Adipose tissue (tissue), 3 donors: Measurements from ENCODE around the gene SIRPA. TPM values are rescaled to one million over a fixed set of nuclear protein-coding genes. Genes with fewer than 3 reads are reported as not detected.
"Not testable (repeated sequence)": the region's sequence is repeated elsewhere in the genome, so short reads cannot be mapped to it uniquely, and the experiment has no call there.

Experiments used
- H3K27ac ChIP-seq: one replicate; pipeline ENCODE4 v1.5.1; 2013; ENCODE audit warnings: low read depth, low read length
- WGBS, 3 donors: extraction: QIAGEN DNeasy Blood & Tissue Kit; methylation state at CpG; one replicate each; pipeline ENCODE4 v1.1.7; 2013; 5-methylcytosine and 5-hydroxymethylcytosine counted together
- polyA plus RNA-seq, 3 donors: library from polyadenylated mRNA; stranded (reverse); fragments of 200-250 nt; gene quantifications; one replicate each; pipeline ENCODE4 v1.2.3, GENCODE V29; 2013
- donor health status: healthy with polysubstance abuse.
- donor health status: Bipolar disorder and iron deficiency.
- donor health status: healthy.

The SIRPA gene
- polyA plus RNA-seq, 3 donors: 7.9 to 36.2 (median 25.4) TPM

DNA sequence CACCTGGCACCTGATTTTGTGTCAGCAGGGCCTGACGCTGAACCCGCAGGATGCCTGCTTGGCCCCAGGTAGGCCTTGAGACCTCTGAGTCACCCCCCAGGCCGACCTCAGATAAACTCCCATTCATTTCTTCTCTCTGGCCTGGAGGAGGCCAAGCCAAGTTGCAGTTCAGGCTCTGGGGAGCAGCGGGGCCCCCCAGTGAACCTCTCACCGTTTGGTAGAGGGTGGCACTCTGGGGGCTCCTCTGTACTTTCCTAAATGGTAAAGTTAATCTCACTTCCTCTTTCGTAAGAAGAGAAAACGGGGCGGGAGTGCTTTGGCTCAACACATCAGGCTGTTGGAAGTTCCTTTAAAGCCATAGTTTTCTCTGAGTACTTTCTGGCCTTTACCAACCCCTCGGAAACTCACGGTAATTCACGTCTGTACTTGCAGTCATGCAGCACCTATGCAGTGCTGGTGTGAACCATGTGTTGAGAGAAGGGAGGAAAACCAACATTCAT is 2.8 kb downstream of the SIRPA start:
- 24 to 63% (median 36%) methylated on average over 11 of the region's 11 CpGs for WGBS, 3 donors
- no peak overlapping the region for H3K27ac ChIP-seq

GRCh38 chr20:1898482-1899240 is 3.5 kb downstream of the SIRPA start:
- H3K27ac ChIP-seq: no peak overlapping the region
- WGBS, 3 donors: 74 to 87% (median 75%) methylated on average over 15 of the region's 15 CpGs

DNA sequence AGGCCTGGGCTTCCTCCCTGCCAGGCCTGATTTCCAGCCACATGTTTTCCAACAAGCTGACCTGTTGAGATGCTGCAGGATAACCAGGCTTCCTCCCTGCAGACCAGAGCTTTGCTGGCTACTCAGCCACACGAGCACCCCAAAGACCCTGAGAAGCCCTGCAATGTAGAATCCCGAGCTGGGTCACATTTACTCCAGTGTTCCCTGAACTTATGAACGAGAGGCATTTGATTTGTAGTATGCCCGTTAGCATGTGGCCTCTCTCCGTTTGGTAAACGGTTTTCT is 4.0 kb downstream of the SIRPA start:
- H3K27ac ChIP-seq: no peak overlapping the region
- 72 to 83% (median 81%) methylated on average over 6 of the region's 6 CpGs for WGBS, 3 donors

DNA sequence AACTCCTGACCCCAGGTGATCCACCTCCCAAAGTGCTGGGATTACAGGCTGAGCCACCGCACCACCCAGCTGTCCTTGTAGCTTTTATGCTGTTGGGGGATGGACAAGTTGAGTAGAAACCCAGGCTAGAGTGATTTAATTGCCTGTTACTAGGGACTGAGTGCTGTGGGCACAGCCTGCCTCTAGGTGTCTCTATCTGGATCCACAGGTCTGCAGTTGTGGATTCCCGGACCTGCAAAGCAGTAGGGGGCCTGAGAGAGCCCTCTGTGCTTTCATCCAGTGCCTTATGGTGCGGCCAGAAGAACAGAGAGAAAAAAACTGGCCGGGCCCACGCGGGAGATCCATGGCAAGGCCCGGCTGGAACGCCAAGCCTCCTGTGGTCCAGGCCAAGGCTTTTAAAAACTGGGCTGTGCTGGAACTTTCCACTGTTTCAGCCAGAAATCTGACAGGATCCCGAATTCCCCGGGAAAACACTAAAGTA is 5.2 kb downstream of the SIRPA start:
- 11 to 48% (median 36%) methylated on average over 10 of the region's 10 CpGs for WGBS, 3 donors
- no peak overlapping the region for H3K27ac ChIP-seq

- 87 to 90% (median 89%) methylated on average over 18 of the region's 18 CpGs for WGBS, 3 donors
- H3K27ac ChIP-seq: no peak overlapping the region
These were observed 6.5 kb downstream of the SIRPA start for GRCh38 chr20:1901704-1902103.

- H3K27ac ChIP-seq: no peak overlapping the region
- WGBS, 3 donors: 90 to 98% (median 94%) methylated on average over 4 of the region's 4 CpGs
These were observed 7.0 kb downstream of the SIRPA start for GRCh38 chr20:1902188-1902587.

- WGBS, 3 donors: 60 to 76% (median 69%) methylated on average over 9 of the region's 9 CpGs
- H3K27ac ChIP-seq: no peak overlapping the region
These were observed 8.9 kb downstream of the SIRPA start for GRCh38 chr20:1904135-1904534.

DNA sequence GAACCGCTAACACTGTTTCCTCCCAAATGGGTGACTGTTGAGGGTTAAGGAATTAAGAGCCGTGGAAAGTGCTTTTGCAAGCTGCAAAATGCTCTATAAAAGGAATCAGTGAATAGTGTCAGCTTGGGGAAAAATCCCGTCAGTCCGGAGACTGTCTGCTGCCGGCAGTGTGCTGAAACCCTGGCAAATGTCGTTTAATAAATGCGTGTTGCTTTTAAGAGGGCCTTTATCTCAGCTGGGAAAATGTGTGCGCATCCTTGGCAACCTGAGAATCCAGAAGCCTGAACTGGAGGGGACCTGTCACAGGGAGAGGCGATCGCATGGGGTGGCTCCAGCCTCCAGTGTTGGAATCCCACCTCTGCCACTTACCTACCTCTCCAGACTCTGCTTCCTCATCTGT is 9.8 kb downstream of the SIRPA start:
- 84 to 92% (median 89%) methylated on average over 10 of the region's 10 CpGs for WGBS, 3 donors
- no peak overlapping the region for H3K27ac ChIP-seq

- no peak overlapping the region for H3K27ac ChIP-seq
- 83 to 94% (median 87%) methylated on average over 9 of the region's 9 CpGs for WGBS, 3 donors
These were observed 10.5 kb downstream of the SIRPA start for GRCh38 chr20:1905693-1906092.

DNA sequence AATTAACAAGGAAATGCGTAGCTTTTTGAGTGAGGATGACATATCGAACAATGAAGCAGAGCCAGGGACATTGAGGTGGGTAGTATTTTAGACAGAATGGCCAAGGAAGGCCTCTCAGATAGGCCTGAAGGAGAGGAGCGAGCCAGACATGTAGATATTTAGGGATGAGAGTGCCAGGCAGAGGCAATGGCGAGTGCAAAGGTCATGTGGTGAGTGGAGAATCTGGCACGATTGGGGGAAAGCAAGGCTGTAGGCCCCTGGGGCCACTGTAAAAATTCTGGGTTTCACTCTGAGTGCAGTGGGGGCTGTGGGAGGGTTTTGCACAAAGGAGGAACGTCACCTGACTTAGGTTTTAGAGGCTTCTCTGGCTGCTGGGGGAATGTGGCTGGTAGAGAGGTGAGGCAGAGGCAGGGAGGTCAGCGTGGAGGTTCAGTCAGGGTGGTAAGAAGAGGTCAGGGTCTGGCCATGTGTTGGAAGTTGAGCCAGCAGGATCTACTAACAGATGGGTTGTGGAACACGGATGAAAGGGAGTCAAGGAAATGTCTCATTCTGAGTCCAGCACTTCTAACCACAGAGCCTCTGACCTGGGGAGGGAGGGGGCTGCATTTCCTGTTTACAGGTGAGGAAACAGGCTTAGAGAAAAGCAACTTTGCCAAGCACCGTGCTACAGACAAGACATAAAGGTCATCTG is 11.3 kb downstream of the SIRPA start:
- WGBS, 3 donors: 66 to 74% (median 73%) methylated on average over 9 of the region's 9 CpGs

GRCh38 chr20:1907586-1907985 is 12.4 kb downstream of the SIRPA start:
- 76 to 83% (median 80%) methylated on average over 6 of the region's 6 CpGs for WGBS, 3 donors

More for the DNA sequence above, 11.3 kb downstream of the SIRPA start:
- no peak overlapping the region for H3K27ac ChIP-seq

DNA sequence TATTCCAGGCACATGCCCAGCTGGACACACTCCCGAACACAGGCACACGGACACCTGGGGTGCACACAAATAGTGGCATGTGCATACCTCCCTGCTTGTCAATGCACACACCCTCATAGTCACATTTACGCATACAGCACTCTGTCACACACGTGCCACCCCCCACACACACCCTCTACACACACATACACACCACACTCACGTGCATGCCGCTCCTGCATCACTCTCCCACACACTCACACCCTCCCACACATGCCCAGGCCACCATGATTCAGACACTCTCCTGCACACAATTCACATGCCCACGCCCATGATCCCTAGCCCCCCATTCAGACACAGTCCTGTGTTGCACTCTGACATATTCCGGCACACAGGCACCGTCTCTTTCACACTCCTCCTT is 13.0 kb downstream of the SIRPA start:
- H3K27ac ChIP-seq: no peak overlapping the region
- 73 to 83% (median 82%) methylated on average over 9 of the region's 9 CpGs for WGBS, 3 donors

More at GRCh38 chr20:1907586-1907985, 12.4 kb downstream of the SIRPA start:
- H3K27ac ChIP-seq: no peak overlapping the region

GRCh38 chr20:1909097-1909496 is 13.9 kb downstream of the SIRPA start:
- 72 to 73% (median 72%) methylated on average over 4 of the region's 4 CpGs for WGBS, 3 donors
- no peak overlapping the region for H3K27ac ChIP-seq

DNA sequence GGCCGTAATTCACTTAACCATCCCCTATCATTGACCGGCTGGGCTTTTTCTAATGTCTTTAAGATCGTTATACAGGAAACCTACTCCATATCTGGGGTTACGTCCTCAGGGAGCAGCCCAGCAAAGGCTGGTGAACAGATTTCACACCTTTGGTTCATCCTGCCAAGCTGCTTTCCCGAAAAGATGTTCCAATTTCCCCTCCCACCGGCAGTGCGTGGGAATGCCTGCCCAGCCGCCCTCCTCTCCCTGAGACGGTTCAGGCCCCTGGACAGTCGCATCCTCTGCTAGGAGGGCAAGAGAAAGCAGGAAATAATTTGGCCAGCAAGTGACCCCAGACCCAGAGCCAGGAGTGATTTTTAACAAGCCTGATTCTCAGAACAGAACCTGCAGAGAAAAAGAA is 16.3 kb downstream of the SIRPA start:
- WGBS, 3 donors: 73 to 86% (median 82%) methylated on average over 10 of the region's 10 CpGs
- no peak overlapping the region for H3K27ac ChIP-seq

- H3K27ac ChIP-seq: no peak overlapping the region
- 84 to 88% (median 85%) methylated on average over 12 of the region's 12 CpGs for WGBS, 3 donors
These were observed 16.8 kb downstream of the SIRPA start for GRCh38 chr20:1912053-1912452.

DNA sequence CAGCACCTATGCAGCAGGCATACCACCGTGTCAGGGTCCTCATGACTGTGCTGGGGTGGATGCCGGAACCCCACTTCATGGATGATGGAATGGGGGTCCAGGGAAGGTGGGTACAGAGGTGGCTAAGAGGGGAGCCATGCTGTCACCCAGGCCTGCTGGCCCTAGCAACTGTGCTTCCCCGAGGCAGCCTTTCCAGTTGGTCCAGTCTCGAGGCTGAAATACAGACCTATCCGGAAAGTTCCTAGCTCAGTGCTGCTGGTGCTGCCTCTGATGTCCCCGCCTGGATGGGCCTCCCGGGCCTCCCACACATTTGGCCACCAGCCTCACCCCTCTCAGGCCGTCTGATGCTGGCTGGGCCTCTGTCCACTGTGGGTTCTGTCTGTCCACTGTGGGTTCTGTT is 17.4 kb downstream of the SIRPA start:
- 69 to 74% (median 70%) methylated on average over 8 of the region's 8 CpGs for WGBS, 3 donors
- no peak overlapping the region for H3K27ac ChIP-seq

DNA sequence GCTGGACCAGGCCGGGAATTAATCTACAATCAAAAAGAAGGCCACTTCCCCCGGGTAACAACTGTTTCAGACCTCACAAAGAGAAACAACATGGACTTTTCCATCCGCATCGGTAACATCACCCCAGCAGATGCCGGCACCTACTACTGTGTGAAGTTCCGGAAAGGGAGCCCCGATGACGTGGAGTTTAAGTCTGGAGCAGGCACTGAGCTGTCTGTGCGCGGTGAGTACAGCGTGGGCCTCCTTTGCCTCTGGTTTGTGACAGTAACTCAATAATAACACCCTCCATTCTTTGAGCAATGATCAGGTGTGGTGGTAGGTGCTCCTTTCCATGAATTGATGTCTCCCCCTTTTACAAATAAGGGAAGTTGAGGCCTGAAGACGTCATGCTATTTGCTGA is 20.0 kb downstream of the SIRPA start:
- H3K27ac ChIP-seq: not testable (repeated sequence)
- 48 to 89% (median 84%) methylated on average over 8 to 12 of the region's 12 CpGs for WGBS, 3 donors

- WGBS, 3 donors: 83 to 87% (median 85%) methylated on average over 3 of the region's 3 CpGs
- no peak overlapping the region for H3K27ac ChIP-seq
These were observed 20.5 kb downstream of the SIRPA start for GRCh38 chr20:1915725-1916124.

- no peak overlapping the region for H3K27ac ChIP-seq
- whole genome bisulfite sequencing, 3 donors: 96 to 100% (median 97%) methylated on average over 1 of the region's 1 CpG
These were observed 22.6 kb downstream of the SIRPA start for GRCh38 chr20:1917786-1918185.
